GM19035 (cell line): ENCODE data around the gene CCSAP.
"Not testable (repeated sequence)": the region's sequence is repeated elsewhere in the genome, so short reads cannot be mapped to it uniquely, and the experiment has no call there.

ENCODE experiments used
- ATAC-seq: cut with Tn5 transposase; IDR thresholded peaks from one replicate; pipeline ENCODE4 v1.9.1; 2021; ENCODE audit not compliant: unreplicated experiment

The CCSAP gene

DNA sequence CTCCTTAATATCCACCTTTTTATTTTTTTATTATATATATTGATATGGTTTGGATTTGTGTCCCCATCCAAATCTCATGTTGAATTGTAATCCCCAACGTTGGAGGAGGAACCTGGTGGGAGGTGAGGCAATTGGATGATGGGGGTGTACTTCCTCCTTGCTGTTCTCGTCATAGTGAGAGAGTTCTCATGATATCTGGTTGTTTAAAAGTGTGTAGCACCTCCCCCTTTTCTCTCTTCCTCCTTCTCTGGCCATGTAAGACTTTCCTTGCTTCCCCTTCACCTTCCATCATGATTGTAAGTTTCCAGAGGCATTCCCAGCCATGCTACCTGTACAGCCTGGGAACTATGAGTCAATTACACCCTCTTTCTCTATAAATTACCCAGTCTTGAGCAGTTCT, 22.7 kb upstream of the CCSAP start:
- ATAC-seq, result no peak

DNA sequence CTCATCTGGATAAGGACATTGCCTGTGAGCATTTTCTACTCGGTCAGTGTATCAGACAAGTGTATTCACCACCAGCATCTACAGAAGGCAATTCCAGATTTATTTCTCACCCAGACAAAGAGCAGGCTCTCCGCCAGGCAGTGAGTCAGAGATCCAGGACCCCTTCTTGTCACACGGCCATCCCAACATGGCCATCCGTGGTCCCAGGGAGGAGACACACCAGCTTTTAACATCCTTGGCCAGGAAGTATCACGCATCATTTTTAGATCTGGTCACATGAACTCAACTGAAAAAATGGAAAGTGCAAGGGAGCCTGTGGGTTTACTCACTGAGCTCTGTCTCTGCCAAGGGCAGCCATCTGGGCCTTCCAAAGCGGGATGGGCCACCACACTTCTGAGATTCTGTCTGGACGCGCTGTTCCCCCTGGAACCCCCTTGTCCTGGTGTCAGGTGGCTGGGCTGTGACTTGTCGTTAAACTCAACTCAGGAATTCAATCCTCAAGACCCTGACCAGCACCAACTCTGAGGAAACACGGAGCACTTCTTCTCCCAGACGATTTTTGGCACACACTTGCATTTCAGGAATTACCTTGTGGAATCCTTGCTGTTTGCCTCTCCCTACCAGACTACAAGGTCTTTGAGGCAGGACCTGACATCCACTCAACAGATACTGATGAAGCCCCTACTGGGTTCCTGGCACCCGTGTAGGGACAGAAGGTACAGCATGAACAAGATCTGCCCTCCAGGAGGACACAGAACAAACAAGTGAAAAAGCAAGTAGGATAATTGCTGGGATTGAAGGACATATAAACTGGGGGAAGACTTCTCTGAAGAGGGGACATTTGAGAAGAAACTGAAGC, 21.6 kb upstream of the CCSAP start:
- ATAC-seq, result no peak

- ATAC-seq, result no peak
These were observed 20.9 kb upstream of the CCSAP start for GRCh38 chr1:229363723-229364122.

GRCh38 chr1:229360420-229360819, 17.6 kb upstream of the CCSAP start:
- ATAC-seq, result no peak

DNA sequence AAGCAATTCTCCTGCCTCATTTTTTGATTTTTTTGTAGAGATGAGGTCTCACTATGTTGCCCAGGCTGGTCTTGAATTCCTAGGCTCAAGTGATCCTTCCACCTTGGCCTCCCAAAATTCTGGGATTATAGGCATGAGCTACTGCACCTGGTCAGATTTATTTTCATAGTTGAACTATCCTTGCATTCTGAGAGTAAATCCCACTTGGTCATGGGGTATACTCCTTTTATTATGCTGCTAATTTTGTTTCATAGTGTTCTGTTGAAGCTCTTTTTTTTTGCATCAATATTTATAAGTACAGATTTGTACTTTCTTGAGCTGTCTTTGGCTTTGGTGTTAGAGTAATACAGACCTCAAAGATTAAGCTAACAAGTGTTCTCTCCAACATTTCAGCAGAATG, 12.8 kb upstream of the CCSAP start:
- no peak for ATAC-seq

GRCh38 chr1:229354226-229354625, 11.4 kb upstream of the CCSAP start:
- no peak for ATAC-seq

DNA sequence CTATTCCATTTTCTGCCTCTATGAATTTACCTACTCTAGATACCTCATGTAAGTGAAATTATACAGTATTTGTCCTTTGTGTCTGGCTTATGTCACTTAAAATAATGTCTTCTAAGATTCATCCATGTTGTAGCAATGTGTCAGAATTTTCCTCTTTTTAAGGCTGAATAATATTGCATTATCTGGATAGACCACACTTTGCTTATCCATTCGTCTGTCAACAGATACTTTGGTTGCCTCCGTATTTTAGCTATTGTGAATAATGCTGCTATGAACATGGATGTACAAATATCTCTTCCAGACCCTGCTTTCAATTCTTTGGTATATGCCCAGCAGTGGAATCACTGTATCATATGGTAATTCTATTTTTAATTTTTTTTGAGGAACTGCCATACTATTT, 10.1 kb upstream of the CCSAP start:
- ATAC-seq, result no peak

DNA sequence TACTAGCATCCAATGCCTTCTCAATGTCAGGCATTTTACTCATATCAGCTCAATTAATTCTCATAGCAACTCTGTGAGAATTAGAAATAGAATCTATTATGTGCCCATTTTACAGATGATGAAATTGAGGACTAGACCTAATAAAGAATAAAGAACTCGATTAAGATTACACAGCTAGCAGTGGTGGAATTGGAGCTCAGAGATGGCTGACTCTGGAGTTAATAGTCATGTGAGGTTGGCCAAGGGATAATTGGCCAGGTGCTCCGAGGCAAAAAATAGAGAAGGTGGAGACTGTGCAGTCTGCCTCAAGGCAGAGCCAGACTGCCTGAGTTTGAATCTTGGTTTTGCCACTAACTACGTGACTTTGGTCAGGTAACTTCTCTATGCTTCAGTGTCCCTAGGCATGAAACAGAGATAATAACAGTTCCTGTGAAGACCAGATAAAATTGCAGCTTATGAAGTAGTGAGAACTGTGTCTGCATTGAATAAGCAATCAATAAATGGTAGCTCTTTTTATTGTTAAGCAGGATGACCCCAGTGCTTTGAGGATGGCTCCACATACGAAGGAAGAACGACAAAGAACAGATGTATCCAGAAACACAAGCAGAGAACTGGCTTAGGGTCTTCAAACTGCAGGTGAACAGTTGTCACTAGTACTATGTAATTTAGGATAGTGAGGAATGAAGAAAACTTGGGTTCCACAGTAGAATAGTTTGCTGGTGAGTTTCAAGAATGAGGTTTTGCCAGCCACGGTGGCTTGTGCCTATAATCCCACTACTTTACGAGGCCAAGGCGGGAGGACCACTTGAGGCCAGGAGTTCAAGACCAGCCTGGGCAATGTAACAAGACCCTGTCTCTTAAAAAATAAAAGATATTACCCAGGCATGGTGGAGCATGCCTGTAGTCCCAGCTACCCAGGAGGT, 6.9 kb upstream of the CCSAP start:
- ATAC-seq, result no peak

DNA sequence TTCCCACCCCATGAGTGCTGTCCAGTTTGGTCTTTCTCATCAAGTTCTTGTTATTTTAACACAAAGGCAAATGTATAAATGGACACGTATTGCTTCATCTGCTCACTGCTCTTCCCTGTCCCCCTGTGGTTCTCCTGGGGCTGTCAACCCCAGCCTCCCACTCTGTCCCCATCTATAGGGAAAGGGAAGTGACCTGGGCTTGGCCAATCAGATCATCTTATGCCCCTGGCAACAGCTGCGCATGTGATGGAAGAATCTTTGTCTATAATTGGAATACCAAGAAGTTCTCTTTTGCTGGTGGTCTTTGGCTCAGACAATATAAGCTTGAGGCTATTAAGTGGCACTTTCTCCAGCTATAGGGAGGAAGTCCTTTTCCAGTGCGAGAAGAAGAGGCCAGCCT, 4.7 kb upstream of the CCSAP start:
- ATAC-seq, result no peak

GRCh38 chr1:229344937-229345684, 2.3 kb upstream of the CCSAP start:
- ATAC-seq, result no peak

- ATAC-seq, result no peak
These were observed 1.3 kb upstream of the CCSAP start for GRCh38 chr1:229344139-229344538.

DNA sequence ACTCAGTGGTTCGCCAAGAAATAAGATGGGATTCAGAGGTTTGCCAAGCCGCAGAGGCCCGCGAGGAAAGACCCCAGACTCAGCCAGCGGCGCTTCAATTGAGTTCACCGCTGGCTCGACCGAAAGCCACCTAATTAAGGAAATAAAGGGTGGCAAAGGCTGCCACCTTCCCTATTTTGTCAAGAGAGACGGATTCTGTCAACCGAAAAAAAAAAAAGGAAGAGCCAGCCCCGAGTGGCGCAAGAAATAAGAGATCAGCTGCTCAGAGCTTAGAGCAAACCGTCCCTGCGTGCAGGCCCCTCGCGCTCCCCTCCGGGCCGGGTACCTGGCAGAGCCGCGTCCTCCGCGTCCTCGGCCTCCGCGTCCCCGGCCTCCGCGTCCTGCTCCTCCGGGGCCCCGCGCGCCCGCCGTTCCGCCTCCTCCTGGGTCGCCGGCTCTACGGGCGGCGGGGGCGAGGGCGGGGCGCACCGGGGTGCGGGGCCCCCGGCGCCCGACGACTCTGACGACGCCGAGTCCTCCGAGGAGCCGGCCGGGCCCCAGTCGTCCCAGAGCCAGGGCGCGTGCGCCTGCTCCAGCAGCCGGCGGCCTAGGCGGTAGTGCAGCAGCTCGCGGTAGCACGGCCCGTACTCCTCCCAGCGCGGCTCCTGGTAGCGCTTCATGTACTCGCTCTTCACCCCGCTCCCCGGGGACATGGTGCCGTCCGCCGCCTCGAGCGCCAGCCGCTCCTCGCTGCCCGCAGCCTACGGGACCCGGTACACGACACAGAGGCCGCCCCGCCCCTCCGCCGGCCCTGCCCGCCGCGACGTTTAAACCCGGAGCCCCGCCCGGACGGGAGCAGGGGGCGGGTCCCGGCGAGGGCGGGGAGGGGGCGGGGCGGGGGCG, 832 bp downstream of the CCSAP start:
- peak; percentile 83 for ATAC-seq

- ATAC-seq, result no peak
These were observed 2.4 kb downstream of the CCSAP start for GRCh38 chr1:229340496-229340895.

DNA sequence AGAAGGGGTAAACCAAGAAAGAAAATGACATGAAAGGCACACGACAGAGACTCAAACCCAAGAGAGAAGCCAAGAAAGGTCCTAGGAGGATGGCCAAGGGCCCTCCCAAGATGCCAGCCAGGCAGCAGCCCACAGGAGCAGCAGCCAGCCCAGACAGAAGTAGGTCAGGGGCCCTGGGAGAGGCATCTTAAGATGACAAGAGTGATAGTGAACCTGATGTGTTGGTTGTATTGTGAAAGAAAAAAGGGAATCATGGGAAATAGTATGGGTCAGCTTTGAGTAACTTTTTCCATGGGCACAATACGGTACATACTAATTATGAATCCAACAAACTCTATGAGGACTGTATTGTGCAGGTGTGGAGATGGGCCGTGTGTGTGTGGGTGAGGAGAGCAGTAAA, 3.3 kb downstream of the CCSAP start:
- ATAC-seq, result no peak

- no peak for ATAC-seq
These were observed 3.8 kb downstream of the CCSAP start for GRCh38 chr1:229339086-229339485.

- no peak for ATAC-seq
These were observed 6.5 kb downstream of the CCSAP start for GRCh38 chr1:229336345-229336744.

- no peak for ATAC-seq
These were observed 8.1 kb downstream of the CCSAP start for GRCh38 chr1:229334716-229335115.

DNA sequence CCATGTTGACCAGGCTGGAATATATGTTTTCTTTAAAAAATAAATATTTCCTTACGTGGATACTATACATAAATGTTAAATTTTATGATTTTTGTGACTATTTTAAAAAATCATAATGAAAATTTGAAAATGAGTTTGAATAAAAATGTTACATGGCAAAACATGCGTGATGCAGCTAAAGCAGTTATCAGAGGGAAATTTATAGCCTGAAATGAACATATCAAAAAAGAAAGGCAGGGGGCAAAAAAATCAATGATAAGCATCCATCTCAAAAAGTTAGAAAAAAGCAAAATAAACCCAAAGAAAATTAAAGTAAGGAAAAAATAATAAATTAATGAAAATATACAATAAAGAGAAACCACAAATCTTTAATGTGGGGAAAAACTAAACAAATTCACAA, 8.6 kb downstream of the CCSAP start:
- no peak for ATAC-seq

DNA sequence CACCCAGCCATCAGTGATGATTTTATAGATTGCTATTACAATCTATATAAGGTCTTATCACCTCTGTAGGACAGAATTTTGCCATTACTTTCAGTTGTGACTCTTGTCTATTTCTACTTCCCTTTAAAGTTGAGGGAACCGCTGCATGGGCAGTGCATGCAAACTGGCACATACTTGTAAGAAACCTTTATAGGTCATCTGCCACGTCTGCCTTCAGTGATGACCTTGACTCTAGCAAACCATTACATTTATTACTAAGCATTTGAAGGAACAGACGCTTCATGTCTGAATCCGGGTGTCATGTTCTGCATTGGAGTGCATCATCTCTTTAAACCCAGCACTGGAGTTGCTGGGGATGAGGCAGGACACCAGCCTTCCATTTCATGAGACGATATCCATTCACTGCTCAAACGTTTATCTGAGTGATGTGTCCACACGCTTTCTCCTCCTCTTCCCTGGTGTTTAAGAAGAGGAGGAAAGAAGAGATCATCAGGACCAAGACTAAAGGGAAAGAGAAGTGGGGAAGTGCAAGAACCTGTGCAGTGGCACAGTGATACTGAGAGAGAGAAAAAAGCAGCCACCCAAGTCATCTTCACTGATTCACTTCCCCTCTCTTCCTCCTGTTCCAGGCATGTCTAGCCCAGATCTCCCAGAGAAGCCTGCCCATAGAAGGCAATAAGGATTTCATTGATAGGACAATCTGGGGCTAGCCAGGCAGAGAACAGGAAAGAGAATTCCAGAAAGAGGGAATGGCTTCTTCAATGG, 14.1 kb downstream of the CCSAP start:
- ATAC-seq, result no peak

GRCh38 chr1:229327765-229328164, 15.1 kb downstream of the CCSAP start:
- ATAC-seq, result not testable (repeated sequence)
